H1 (cell line): ENCODE data around the gene C2CD4D.

Source experiments
- RAD21 ChIP-seq, 2 experiments: IDR thresholded peaks in 1 of 2; conservative IDR thresholded peaks in 1 of 2; 2 replicates each; pipeline ENCODE4 v1.6.1; 2011; ENCODE audit warnings: low read depth in 2 of 2, low read length in 2 of 2, improper control_type of control experiment in 1 of 2, inconsistent platforms in 1 of 2, mild to moderate bottlenecking in 1 of 2, moderate library complexity in 1 of 2
- RNF2 ChIP-seq: fragments of 200-900, 300-1000 bp; sonication (generic); IDR thresholded peaks from 2 replicates; pipeline ENCODE4 v1.7.1; 2016; ENCODE audit warnings: borderline replicate concordance, low read depth, mild to moderate bottlenecking, antibody characterized with exemption, low read length; ENCODE audit not compliant: poor library complexity, severe bottlenecking; ENCODE audit errors: missing control alignments
- TAF1 ChIP-seq: IDR thresholded peaks from 2 replicates; pipeline ENCODE4 v1.6.1; 2011; ENCODE audit warnings: mild to moderate bottlenecking, low read depth, low read length
- TF ChIP-seq, protein P1 (sequence below), 3 experiments: IDR thresholded peaks; 1 replicate in 2 of 3; 2 replicates in 1 of 3; pipeline versions ENCODE4 v1.5.1 to v1.6.1; 2011; ENCODE audit warnings: low read length in 3 of 3, mild to moderate bottlenecking in 3 of 3, inconsistent platforms in 2 of 3, low read depth in 1 of 3, moderate library complexity in 1 of 3; ENCODE audit not compliant: insufficient read depth in 1 of 3; ENCODE audit errors: control extremely low read depth in 1 of 3

DNA sequence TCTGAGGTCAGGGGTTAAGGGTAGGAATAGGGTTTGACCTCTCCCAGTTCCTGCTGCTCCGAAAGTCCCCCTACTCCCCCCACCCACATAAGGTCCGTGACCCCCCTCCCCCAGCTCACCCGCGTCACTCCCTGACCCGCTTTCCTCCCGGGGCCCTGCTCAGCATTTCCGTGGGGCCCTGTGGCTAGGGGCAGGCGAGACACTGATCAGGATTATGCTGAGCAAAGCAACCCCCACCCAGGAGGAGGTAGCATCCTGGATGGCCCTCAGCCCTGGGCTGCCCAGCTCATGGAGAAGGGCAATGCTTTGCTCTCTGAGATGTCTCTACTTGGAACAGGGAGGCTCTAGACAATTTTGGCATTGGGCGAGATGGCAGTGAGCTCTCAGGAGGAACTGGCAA, 11.8 kb downstream of the C2CD4D start:
- TF ChIP-seq TAF1 (no peak), RAD21 (IDR thresholded peaks at IDR 0.05 in 1 of 2, conservative IDR thresholded peaks at IDR 0.05 in 1 of 2; ENCODE audit: low read depth in 2 of 2, low read length in 2 of 2) (no peak), RNF2 (no peak)
- TF ChIP-seq, protein P1, sequence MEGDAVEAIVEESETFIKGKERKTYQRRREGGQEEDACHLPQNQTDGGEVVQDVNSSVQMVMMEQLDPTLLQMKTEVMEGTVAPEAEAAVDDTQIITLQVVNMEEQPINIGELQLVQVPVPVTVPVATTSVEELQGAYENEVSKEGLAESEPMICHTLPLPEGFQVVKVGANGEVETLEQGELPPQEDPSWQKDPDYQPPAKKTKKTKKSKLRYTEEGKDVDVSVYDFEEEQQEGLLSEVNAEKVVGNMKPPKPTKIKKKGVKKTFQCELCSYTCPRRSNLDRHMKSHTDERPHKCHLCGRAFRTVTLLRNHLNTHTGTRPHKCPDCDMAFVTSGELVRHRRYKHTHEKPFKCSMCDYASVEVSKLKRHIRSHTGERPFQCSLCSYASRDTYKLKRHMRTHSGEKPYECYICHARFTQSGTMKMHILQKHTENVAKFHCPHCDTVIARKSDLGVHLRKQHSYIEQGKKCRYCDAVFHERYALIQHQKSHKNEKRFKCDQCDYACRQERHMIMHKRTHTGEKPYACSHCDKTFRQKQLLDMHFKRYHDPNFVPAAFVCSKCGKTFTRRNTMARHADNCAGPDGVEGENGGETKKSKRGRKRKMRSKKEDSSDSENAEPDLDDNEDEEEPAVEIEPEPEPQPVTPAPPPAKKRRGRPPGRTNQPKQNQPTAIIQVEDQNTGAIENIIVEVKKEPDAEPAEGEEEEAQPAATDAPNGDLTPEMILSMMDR (IDR thresholded peaks at IDR 0.05; ENCODE audit: control extremely low read depth in 1 of 3, insufficient read depth in 1 of 3, low read depth in 1 of 3, low read length in 3 of 3): no peak
